Psoas muscle (tissue), 8 donors: ENCODE measurements around the gene CCDC39. TPM values are rescaled to one million over a fixed set of nuclear protein-coding genes. Genes with fewer than 3 reads are reported as not detected.
A peak's percentile ranks its signal among the peaks of the same experiment; 100 is the strongest.

Experiments
- ATAC-seq, 4 donors: fragments of 200-7000 bp; cut with Tn5 transposase; one replicate each; pipeline ENCODE4 v1.9.1; 2020; ENCODE audit warnings: moderate library complexity in 3 of 4, mild to moderate bottlenecking in 2 of 4
- DNase-seq, 2 donors: peaks; one replicate each; pipeline ENCODE4 v3.0.0-alpha.2; 2020
- H3K27ac ChIP-seq: fragments of 200-600 bp; one replicate; pipeline ENCODE4 v1.8.0; 2022
- H3K27me3 ChIP-seq, 3 donors: fragments of 200-600 bp in 1 of 3; one replicate each; pipeline versions ENCODE4 v1.6.1 to v1.8.0; 2013 to 2022; ENCODE audit warnings: low read length in 2 of 3, mild to moderate bottlenecking in 2 of 3, moderate library complexity in 1 of 3; ENCODE audit not compliant: insufficient read depth in 3 of 3
- H3K36me3 ChIP-seq, 2 donors: fragments of 200-600 bp in 1 of 2; one replicate each; pipeline versions ENCODE4 v1.6.1 to v1.8.0; 2013 to 2022; ENCODE audit warnings: low read depth in 1 of 2, mild to moderate bottlenecking in 1 of 2, moderate library complexity in 1 of 2; ENCODE audit not compliant: insufficient read depth in 1 of 2
- H3K4me1 ChIP-seq: fragments of 200-600 bp; one replicate; pipeline ENCODE4 v1.8.0; 2022
- H3K4me3 ChIP-seq: fragments of 200-600 bp; one replicate; pipeline ENCODE4 v1.8.0; 2022; ENCODE audit warnings: mild to moderate bottlenecking
- H3K9me3 ChIP-seq: fragments of 200-600 bp; one replicate; pipeline ENCODE4 v1.8.0; 2022
- CTCF ChIP-seq: fragments of 200-600 bp; IDR thresholded peaks from one replicate; pipeline ENCODE4 v1.8.0; 2022; ENCODE audit warnings: antibody characterized with exemption
- WGBS, 3 donors: extraction: QIAGEN DNeasy Blood & Tissue Kit; methylation state at CpG; one replicate each; pipeline versions ENCODE4 v1.1.6 to v1.1.7; 2013; 5-methylcytosine and 5-hydroxymethylcytosine counted together
- intact Hi-C, 2 donors: fragments of 100-400 bp; cut with DNase I; formaldehyde crosslinking; loops; one replicate each; pipeline versions ENCODE4 v1.11.0 to v1.14.2; 2022
- polyA plus RNA-seq, 3 donors: library from polyadenylated mRNA; stranded (reverse); fragments of 200-250 nt; gene quantifications; one replicate each; pipeline ENCODE4 v1.2.3, GENCODE V29; 2013
- total RNA-seq, 4 donors: library from RNA; stranded (reverse); fragmentation: NEBNext Ultra II Directional in 2 of 4; extraction: Animal tissue kit (Norgen Biotek cat#: 25700) in 2 of 4; gene quantifications; one replicate each; pipeline versions ENCODE4 v1.2.1 to v1.2.4, GENCODE V29; 2021 to 2023
- donor health status: healthy with polysubstance abuse.
- donor health status: DM: no; HTN: no; CAD: no; lungs with moderate emphysema.
- donor health status: Bipolar disorder and iron deficiency.
- donor health status: healthy.
- donor health status: DM: yes; HTN: yes; CAD: no.
- donor health status: DM: no; HTN: no; CAD: no.
- donor health status: DM: no; HTN: no; CAD: no.
- donor health status: DM: yes; HTN: yes; CAD: no.

Gene CCDC39
- total and polyA plus RNA-seq, 7 donors = 0.03 to 0.86 (median 0.74) TPM; not detected in 1

DNA sequence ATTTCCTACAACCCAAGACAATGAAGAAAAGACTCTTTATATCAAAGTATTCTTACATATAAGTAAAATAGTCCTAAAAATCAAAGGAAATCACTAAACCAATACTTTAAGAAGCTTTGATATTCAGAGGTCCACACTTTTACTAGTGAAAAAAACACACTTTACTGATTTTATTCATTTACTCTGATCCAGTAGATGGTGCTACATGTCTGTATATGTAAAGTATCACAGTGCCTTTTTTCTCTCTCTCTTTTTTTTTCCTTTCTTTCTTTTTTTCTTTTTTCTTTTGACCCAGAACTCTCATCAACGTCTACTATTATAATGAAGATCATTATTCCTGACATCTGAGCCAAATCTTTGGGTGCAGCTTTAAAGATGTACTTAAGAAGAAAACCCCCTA is 10.8 kb upstream of the CCDC39 start:
- Histone ChIP-seq H3K36me3 (no peaks in the 10 kb centered on the region), H3K4me3 (no peak overlapping the region), H3K9me3 (no peaks in the 10 kb centered on the region), H3K27ac (no peak overlapping the region), H3K4me1 (no peaks in the 10 kb centered on the region), H3K27me3 (no peaks in the 10 kb centered on the region)
- TF ChIP-seq CTCF = no peak
- 3 to 9% (median 6%) methylated on average over 1 of the region's 1 CpG for WGBS, 3 donors
- no peak for ATAC-seq
- DNase-seq = no peak
- intact Hi-C loops = no loop called here

DNA sequence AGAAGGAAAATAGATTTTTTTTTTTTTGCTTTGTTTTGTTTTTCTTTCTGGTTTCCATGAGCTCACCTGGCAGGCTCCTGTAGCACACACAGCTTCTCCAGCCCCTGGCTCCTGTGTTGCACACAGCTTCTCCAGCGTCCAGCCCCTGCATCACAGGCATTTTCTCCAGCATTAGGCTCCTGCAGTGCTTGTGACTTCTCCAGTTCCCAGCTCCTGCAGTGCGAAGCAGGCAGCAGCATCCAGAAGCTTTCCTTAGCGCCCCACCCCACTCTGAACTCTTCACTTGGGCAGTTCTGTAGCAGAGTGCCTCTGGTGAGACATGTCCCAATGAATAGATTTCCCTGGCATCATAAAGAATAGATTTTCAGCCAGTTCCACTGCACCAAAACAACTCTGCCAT is 5.5 kb upstream of the CCDC39 start:
- Histone ChIP-seq H3K4me1 (peaks cover 7% of the 10 kb centered on the region), H3K4me3 (no peak overlapping the region), H3K27ac (no peak overlapping the region), H3K27me3 (peaks cover 0 to 5% (median 0%) of the 10 kb centered on the region in 3 donors), H3K36me3 (no peaks in the 10 kb centered on the region), H3K9me3 (no peaks in the 10 kb centered on the region)
- WGBS, 3 donors = 24 to 33% (median 24%) methylated on average over 3 of the region's 3 CpGs
- TF ChIP-seq CTCF = no peak
- ATAC-seq = no peak
- intact Hi-C loops = no loop called here
- no peak for DNase-seq

DNA sequence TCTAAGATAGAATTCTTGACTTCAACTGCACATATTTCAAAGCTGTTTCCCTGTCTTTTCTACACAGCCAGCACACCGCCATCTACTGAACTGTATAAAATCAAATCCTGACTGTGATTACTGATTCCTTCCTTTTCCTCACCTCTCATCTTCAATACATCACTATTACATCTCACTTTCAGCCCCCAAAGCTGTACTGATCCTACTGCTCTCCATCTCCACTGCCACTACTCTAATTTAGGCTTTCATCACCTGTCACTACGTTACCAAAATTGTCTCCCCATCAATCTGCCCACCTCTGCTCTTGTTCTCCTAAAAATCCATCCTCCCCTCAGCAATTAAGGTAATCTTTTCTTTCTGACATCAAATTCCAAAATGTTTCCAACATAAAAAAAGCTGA is 4.5 kb upstream of the CCDC39 start:
- TF ChIP-seq CTCF = no peak
- 69 to 81% (median 74%) methylated on average over 2 of the region's 2 CpGs for WGBS, 3 donors
- H3K4me1 ChIP-seq = peaks cover 7% of the 10 kb centered on the region
- H3K4me3 ChIP-seq = no peak overlapping the region
- intact Hi-C loops = no loop called here
- no peak overlapping the region for H3K27ac ChIP-seq
- no peaks in the 10 kb centered on the region for H3K9me3 ChIP-seq
- H3K36me3 ChIP-seq = no peaks in the 10 kb centered on the region
- DNase-seq = no peak
- peaks cover 0 to 5% (median 0%) of the 10 kb centered on the region in 3 donors for H3K27me3 ChIP-seq
- ATAC-seq = no peak

- DNase-seq (no peak), ATAC-seq (peak in 1 of 4 donors; percentile 63)
- Histone ChIP-seq H3K27ac (no peak overlapping the region), H3K27me3 (peaks cover 0 to 11% (median 0%) of the 10 kb centered on the region in 3 donors), H3K4me3 (peak overlapping the region; percentile 77), H3K4me1 (peaks cover 7% of the 10 kb centered on the region), H3K9me3 (no peaks in the 10 kb centered on the region), H3K36me3 (no peaks in the 10 kb centered on the region)
- WGBS, 3 donors = 1 to 2% (median 2%) methylated on average over 7 of the region's 7 CpGs
- intact Hi-C loops = no loop called here
- TF ChIP-seq CTCF = no peak
These were observed 775 bp upstream of the CCDC39 start for GRCh38 chr3:180680097-180680430.

DNA sequence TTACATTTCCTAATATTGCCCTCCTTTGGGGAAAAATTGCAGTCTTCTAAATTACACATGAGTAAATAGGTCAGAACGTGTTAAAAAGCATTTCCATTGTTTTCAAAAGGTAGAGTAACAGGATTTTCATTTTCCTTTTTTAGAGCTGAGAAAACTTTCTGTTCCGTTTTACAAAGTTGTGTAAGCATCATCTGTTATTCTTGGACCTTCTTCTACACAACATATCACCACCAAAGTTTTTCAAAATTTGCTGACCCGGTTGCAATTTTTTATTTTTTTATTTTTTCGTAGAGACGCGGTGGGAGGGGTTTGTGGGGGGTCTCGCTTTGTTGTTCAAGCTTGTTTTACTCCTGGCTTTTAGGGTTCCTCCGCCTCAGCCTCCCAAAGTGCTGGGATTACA is 1.1 kb downstream of the CCDC39 start:
- intact Hi-C loops = no loop called here
- WGBS, 3 donors = 14 to 27% (median 26%) methylated on average over 8 of the region's 8 CpGs
- ATAC-seq (no peak), DNase-seq (no peak)
- no peak overlapping the region for H3K4me3 ChIP-seq
- no peaks in the 10 kb centered on the region for H3K9me3 ChIP-seq
- H3K27me3 ChIP-seq = peaks cover 0 to 11% (median 0%) of the 10 kb centered on the region in 3 donors
- no peak overlapping the region for H3K27ac ChIP-seq
- peaks cover 7% of the 10 kb centered on the region for H3K4me1 ChIP-seq
- H3K36me3 ChIP-seq = no peaks in the 10 kb centered on the region
- no peak for TF ChIP-seq CTCF
